Measurements from ENCODE around the gene ELF3.

Gene ELF3

DNA sequence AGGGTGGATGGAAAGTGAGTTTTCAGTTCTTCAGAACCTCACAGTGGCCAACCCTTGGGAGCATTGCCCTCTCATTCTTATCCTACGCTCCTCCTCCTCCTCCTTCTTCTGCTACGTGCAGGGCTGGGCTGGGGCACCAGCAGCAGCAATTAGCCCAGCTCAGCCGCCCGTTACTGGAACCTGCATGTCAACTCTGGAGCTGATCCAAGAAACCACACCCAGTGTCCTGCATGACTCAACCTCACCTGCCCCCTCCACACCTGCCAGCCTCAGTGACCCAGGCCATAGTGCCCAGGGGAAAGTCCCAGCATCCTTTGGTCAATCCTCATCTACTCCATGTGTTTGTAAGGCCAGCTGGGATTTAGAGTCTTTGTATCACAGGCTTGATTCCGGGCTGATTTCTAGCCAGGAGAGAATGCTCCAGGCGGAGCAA lies 12.6 kb downstream of the ELF3 start:
- no peaks in the 10 kb centered on the region for H3K36me3 ChIP-seq (ENCODE audit: control insufficient read depth, low read length)
- TF ChIP-seq, protein P1, sequence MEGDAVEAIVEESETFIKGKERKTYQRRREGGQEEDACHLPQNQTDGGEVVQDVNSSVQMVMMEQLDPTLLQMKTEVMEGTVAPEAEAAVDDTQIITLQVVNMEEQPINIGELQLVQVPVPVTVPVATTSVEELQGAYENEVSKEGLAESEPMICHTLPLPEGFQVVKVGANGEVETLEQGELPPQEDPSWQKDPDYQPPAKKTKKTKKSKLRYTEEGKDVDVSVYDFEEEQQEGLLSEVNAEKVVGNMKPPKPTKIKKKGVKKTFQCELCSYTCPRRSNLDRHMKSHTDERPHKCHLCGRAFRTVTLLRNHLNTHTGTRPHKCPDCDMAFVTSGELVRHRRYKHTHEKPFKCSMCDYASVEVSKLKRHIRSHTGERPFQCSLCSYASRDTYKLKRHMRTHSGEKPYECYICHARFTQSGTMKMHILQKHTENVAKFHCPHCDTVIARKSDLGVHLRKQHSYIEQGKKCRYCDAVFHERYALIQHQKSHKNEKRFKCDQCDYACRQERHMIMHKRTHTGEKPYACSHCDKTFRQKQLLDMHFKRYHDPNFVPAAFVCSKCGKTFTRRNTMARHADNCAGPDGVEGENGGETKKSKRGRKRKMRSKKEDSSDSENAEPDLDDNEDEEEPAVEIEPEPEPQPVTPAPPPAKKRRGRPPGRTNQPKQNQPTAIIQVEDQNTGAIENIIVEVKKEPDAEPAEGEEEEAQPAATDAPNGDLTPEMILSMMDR (IDR thresholded peaks at IDR 0.05; ENCODE audit: low read depth, low read length, poor library complexity, severe bottlenecking) = no peak
- TF ChIP-seq EZH2phosphoT487 (IDR thresholded peaks at IDR 0.05; ENCODE audit: borderline replicate concordance, low read length) = no peak
- H4K20me1 ChIP-seq (ENCODE audit: control insufficient read depth, insufficient read depth, low read depth, low read length) = no peaks in the 10 kb centered on the region
- no peak overlapping the region for H3K4me3 ChIP-seq (ENCODE audit: low read length)
- H3K4me1 ChIP-seq (ENCODE audit: control insufficient read depth, low read length) = no peaks in the 10 kb centered on the region
- no peak overlapping the region for H3K27ac ChIP-seq (ENCODE audit: low read depth, low read length)
- no peaks in the 10 kb centered on the region for H3K27me3 ChIP-seq (ENCODE audit: control insufficient read depth, low read length)
- H3K79me2 ChIP-seq (ENCODE audit: control insufficient read depth, low read length) = no peaks in the 10 kb centered on the region
- H3F3A ChIP-seq (ENCODE audit: control insufficient read depth, insufficient read depth) = no peaks in the 10 kb centered on the region
- H3K4me2 ChIP-seq (ENCODE audit: low read length) = no peak overlapping the region
- no peaks in the 10 kb centered on the region for H3K9me3 ChIP-seq (ENCODE audit: control insufficient read depth, insufficient read depth, low read length)
- H3K9me2 ChIP-seq (replicated peaks; ENCODE audit: control insufficient read depth, low read length) = no peaks in the 10 kb centered on the region

DNA sequence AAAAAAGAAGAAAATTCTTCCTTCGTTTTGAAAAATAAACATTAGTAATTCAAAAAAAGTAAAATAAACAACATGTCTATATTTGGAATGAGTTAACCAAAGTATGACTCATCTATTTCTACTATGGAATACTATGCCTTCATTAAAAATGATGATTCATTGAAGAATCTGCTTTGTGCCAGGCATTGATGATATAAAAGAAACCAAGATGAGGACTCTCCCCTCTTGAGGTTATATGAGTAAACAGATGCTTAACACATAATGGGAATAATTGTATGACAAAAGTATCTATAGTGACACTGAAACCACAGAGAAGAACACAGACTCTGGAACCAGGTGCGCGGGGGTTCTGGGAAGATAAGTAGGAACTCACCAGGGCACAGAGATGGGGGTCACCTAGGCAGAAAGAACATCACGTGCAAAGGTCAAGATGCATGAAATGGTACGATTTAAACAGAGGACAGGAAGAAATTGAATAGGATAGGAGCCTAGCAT lies 18.8 kb downstream of the ELF3 start:
- Histone ChIP-seq H3K4me1 (ENCODE audit: control insufficient read depth, low read length) (no peaks in the 10 kb centered on the region), H3K4me3 (ENCODE audit: low read length) (no peak overlapping the region), H3K79me2 (ENCODE audit: control insufficient read depth, low read length) (no peaks in the 10 kb centered on the region), H3F3A (ENCODE audit: control insufficient read depth, insufficient read depth) (no peaks in the 10 kb centered on the region), H3K9me2 (replicated peaks; ENCODE audit: control insufficient read depth, low read length) (no peaks in the 10 kb centered on the region), H3K36me3 (ENCODE audit: control insufficient read depth, low read length) (no peaks in the 10 kb centered on the region), H3K27me3 (ENCODE audit: control insufficient read depth, low read length) (no peaks in the 10 kb centered on the region), H4K20me1 (ENCODE audit: control insufficient read depth, insufficient read depth, low read depth, low read length) (no peaks in the 10 kb centered on the region), H3K9me3 (ENCODE audit: control insufficient read depth, insufficient read depth, low read length) (no peaks in the 10 kb centered on the region), H3K4me2 (ENCODE audit: low read length) (no peak overlapping the region), H3K27ac (ENCODE audit: low read depth, low read length) (no peak overlapping the region)
- TF ChIP-seq, protein P1 (IDR thresholded peaks at IDR 0.05; ENCODE audit: low read depth, low read length, poor library complexity, severe bottlenecking) = no peak
- no peak for TF ChIP-seq EZH2phosphoT487 (IDR thresholded peaks at IDR 0.05; ENCODE audit: borderline replicate concordance, low read length)

DNA sequence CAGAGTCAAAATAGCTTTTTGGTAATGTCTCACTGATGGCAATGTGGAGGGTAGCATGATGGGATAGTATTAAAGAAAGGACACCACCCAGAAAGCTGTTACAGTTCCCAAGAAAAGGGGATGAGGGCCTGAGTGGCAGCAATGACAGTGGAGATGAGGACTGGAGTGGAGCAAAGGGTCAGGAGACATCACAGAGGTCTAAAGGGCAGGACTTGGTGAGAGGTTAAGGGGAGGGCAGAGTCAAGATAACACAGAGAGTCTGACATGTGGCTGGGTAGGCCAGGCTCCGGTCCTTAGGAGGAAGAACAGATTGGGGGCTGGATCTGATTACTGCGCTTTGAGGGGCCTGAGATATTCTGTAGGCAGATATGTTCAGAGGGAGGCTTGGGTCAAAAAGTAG lies 19.3 kb downstream of the ELF3 start:
- no peaks in the 10 kb centered on the region for H3K9me2 ChIP-seq (replicated peaks; ENCODE audit: control insufficient read depth, low read length)
- H3F3A ChIP-seq (ENCODE audit: control insufficient read depth, insufficient read depth) = no peaks in the 10 kb centered on the region
- no peaks in the 10 kb centered on the region for H3K27me3 ChIP-seq (ENCODE audit: control insufficient read depth, low read length)
- no peaks in the 10 kb centered on the region for H3K4me1 ChIP-seq (ENCODE audit: control insufficient read depth, low read length)
- H3K27ac ChIP-seq (ENCODE audit: low read depth, low read length) = no peak overlapping the region
- H3K36me3 ChIP-seq (ENCODE audit: control insufficient read depth, low read length) = no peaks in the 10 kb centered on the region
- no peaks in the 10 kb centered on the region for H3K79me2 ChIP-seq (ENCODE audit: control insufficient read depth, low read length)
- TF ChIP-seq EZH2phosphoT487 (IDR thresholded peaks at IDR 0.05; ENCODE audit: borderline replicate concordance, low read length) = no peak
- TF ChIP-seq, protein P1 (IDR thresholded peaks at IDR 0.05; ENCODE audit: low read depth, low read length, poor library complexity, severe bottlenecking) = no peak
- no peak overlapping the region for H3K4me2 ChIP-seq (ENCODE audit: low read length)
- H3K4me3 ChIP-seq (ENCODE audit: low read length) = no peak overlapping the region
- H4K20me1 ChIP-seq (ENCODE audit: control insufficient read depth, insufficient read depth, low read depth, low read length) = no peaks in the 10 kb centered on the region
- no peaks in the 10 kb centered on the region for H3K9me3 ChIP-seq (ENCODE audit: control insufficient read depth, insufficient read depth, low read length)
